Retinal pigment epithelial cell (primary cell): ENCODE data around the gene ACOT7.

Experiments
- DNase-seq: peaks from one replicate; pipeline ENCODE4 v3.0.0-alpha.2; 2010; ENCODE audit warnings: low read depth
- H3K4me3 ChIP-seq: 2 replicates; pipeline ENCODE4 v1.5.1; 2011; ENCODE audit warnings: mild to moderate bottlenecking, low read length, control low read depth, moderate library complexity
- CTCF ChIP-seq: conservative IDR thresholded peaks from 2 replicates; pipeline ENCODE4 v1.5.1; 2011; ENCODE audit warnings: low read depth, low read length, control low read depth, inconsistent platforms

Gene ACOT7

GRCh38 chr1:6245869-6246496, 147.6 kb downstream of the ACOT7 start:
- DNase-seq, result no peak
- TF ChIP-seq CTCF, result no peak
- H3K4me3 ChIP-seq, result no peak overlapping the region

GRCh38 chr1:6245086-6245868, 148.3 kb downstream of the ACOT7 start:
- TF ChIP-seq CTCF, result peak; percentile 81
- DNase-seq, result no peak
- H3K4me3 ChIP-seq, result no peak overlapping the region

- H3K4me3 ChIP-seq, result no peak overlapping the region
- no peak for TF ChIP-seq CTCF
- no peak for DNase-seq
These were observed 149.0 kb downstream of the ACOT7 start for GRCh38 chr1:6244401-6245049.

GRCh38 chr1:6243993-6244392, 149.6 kb downstream of the ACOT7 start, which contains the start of gene HES3:
Gene HES3, plus strand, starts transcription at chr1:6244179. Its CDS starts 187 bp downstream, at chr1:6244366.
- TF ChIP-seq CTCF, result no peak

GRCh38 chr1:6243053-6243834, 150.3 kb downstream of the ACOT7 start:
- TF ChIP-seq CTCF, result no peak
- no peak for DNase-seq
- no peak overlapping the region for H3K4me3 ChIP-seq

More at GRCh38 chr1:6243993-6244392, 149.6 kb downstream of the ACOT7 start, which contains the start of gene HES3:
- DNase-seq, result no peak
- no peak within 1 kb of the TSS for H3K4me3 ChIP-seq

GRCh38 chr1:6241887-6242740, 151.5 kb downstream of the ACOT7 start:
- no peak for DNase-seq
- no peak for TF ChIP-seq CTCF
- H3K4me3 ChIP-seq, result no peak overlapping the region
